GM23248 (cell line): Measurements from ENCODE around the gene FRZB.

ENCODE experiments used
- EZH2 ChIP-seq: fragments of 200-600 bp; sonication (generic); IDR thresholded peaks from 2 replicates; pipeline ENCODE4 v1.6.1; 2018; ENCODE audit warnings: antibody characterized with exemption, mild to moderate bottlenecking; ENCODE audit not compliant: insufficient read depth, poor library complexity, severe bottlenecking
- EZH2phosphoT487 ChIP-seq: fragments of 200-600 bp; sonication (generic); IDR thresholded peaks from 2 replicates; pipeline ENCODE4 v1.6.1; 2018; ENCODE audit warnings: antibody characterized with exemption, moderate library complexity, mild to moderate bottlenecking, low read depth; ENCODE audit not compliant: insufficient read depth

- no peak for TF ChIP-seq EZH2
- TF ChIP-seq EZH2phosphoT487: no peak
Measured at GRCh38 chr2:182810087-182810486, 56.4 kb downstream of the FRZB start.
